CD4-positive, CD25-positive, alpha-beta regulatory T cell (primary cell): ENCODE results near the gene LRP10. TPM values are rescaled to one million over a fixed set of nuclear protein-coding genes. Genes with fewer than 3 reads are reported as not detected.

ENCODE experiments used
- ATAC-seq, 2 donors: fragments of 150-1000 bp; cut with Tn5 transposase; one replicate each; pipeline ENCODE4 v1.10.0; 2021; ENCODE audit warnings: low read depth in 2 of 2, moderate number of reproducible peaks in 2 of 2, moderate library complexity in 1 of 2
- DNase-seq, 3 donors: peaks; one replicate each; pipeline versions ENCODE4 v3.0.0 to v3.0.0-alpha.2; 2012 to 2022; ENCODE audit warnings: mixed read lengths in 1 of 3
- H3K27ac ChIP-seq: one replicate; pipeline ENCODE4 v1.7.0; 2013; ENCODE audit warnings: mild to moderate bottlenecking, low read length; ENCODE audit not compliant: insufficient read depth, poor library complexity, severe bottlenecking
- H3K27me3 ChIP-seq: one replicate; pipeline ENCODE4 v1.7.0; 2013; ENCODE audit warnings: low read length; ENCODE audit not compliant: control insufficient read depth, insufficient read depth
- H3K36me3 ChIP-seq: one replicate; pipeline ENCODE4 v1.7.0; 2013; ENCODE audit warnings: mild to moderate bottlenecking, low read length, moderate library complexity; ENCODE audit not compliant: control insufficient read depth, insufficient read depth
- H3K4me1 ChIP-seq: 2 replicates; pipeline ENCODE4 v1.7.0; 2013; ENCODE audit warnings: mild to moderate bottlenecking, low read length; ENCODE audit not compliant: insufficient read depth, control insufficient read depth, poor library complexity, severe bottlenecking
- H3K4me3 ChIP-seq: one replicate; pipeline ENCODE4 v1.7.0; 2013; ENCODE audit warnings: low read depth, mild to moderate bottlenecking, low read length, moderate library complexity
- H3K9me3 ChIP-seq, 2 experiments: 1 replicate in 1 of 2; 2 replicates in 1 of 2; pipeline ENCODE4 v1.7.0; 2013; ENCODE audit warnings: low read length in 2 of 2, mild to moderate bottlenecking in 1 of 2, moderate library complexity in 1 of 2; ENCODE audit not compliant: control insufficient read depth in 2 of 2
- H3K27ac Mint-ChIP-seq, 3 donors: one replicate each; pipeline ENCODE4 v1.8.0; 2020 to 2022; ENCODE audit warnings: mild to moderate bottlenecking in 3 of 3, mixed read lengths in 3 of 3, moderate library complexity in 2 of 3
- H3K27me3 Mint-ChIP-seq: one replicate; pipeline ENCODE4 v1.8.0; 2022; ENCODE audit warnings: mild to moderate bottlenecking, mixed read lengths
- H3K36me3 Mint-ChIP-seq: one replicate; pipeline ENCODE4 v1.8.0; 2020; ENCODE audit warnings: mixed read lengths
- H3K4me1 Mint-ChIP-seq, 4 donors: one replicate each; pipeline ENCODE4 v1.8.0; 2020 to 2022; ENCODE audit warnings: mixed read lengths in 4 of 4, mild to moderate bottlenecking in 1 of 4
- H3K4me3 Mint-ChIP-seq, 4 donors: one replicate each; pipeline ENCODE4 v1.8.0; 2020 to 2022; ENCODE audit warnings: mild to moderate bottlenecking in 4 of 4, mixed read lengths in 4 of 4, moderate library complexity in 3 of 4
- H3K9me3 Mint-ChIP-seq, 7 donors: one replicate each; pipeline ENCODE4 v1.8.0; 2020 to 2022; ENCODE audit warnings: mixed read lengths in 7 of 7, mild to moderate bottlenecking in 3 of 7, moderate library complexity in 2 of 7
- polyA plus RNA-seq, 4 donors: library from polyadenylated mRNA; unstranded; fragments of 300-500 nt; fragmentation: Illumina TruSeq; gene quantifications; one replicate each; pipeline ENCODE4 v1.2.3, GENCODE V29; 2021
- total RNA-seq: library from RNA; stranded (reverse); gene quantifications from one replicate; pipeline ENCODE4 v1.2.3, GENCODE V29; 2022

Gene LRP10
- total and polyA plus RNA-seq, 5 donors from 2014 or later, result 78.7 to 111 (median 93.0) TPM

DNA sequence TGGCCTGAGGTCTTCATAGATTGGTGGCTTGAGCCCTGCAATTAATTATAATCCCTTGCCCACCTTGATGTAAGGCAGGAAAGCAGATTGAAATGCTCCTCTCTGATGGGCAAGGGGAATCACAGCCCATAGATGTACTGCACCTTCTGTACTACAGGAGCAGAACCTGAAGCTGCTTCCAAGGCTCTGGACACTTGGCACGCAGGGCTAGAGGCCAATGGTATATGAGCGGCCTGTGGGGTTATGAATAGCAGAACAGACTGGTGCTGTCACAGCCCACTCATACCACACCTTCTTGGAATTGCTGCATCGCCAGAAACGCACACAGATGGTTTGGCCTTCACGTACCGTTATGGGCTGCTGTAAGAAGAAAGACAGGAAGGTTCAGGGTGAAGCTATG lies 49.2 kb downstream of the LRP10 start:
- H3K4me1 ChIP-seq, result peaks cover 32% of the 10 kb centered on the region

GRCh38 chr14:22922294-22922693 lies 50.8 kb downstream of the LRP10 start:
- Mint-ChIP-seq H3K27ac (no peak overlapping the region), H3K4me1 (peaks cover 9 to 39% (median 21%) of the 10 kb centered on the region in 4 donors), H3K9me3 (no peaks in the 10 kb centered on the region), H3K36me3 (peaks cover 46% of the 10 kb centered on the region), H3K27me3 (peaks cover 7% of the 10 kb centered on the region), H3K4me3 (peak overlapping the region in 2 of 4 donors; percentile 62 to 68)
- no peak overlapping the region for H3K27ac ChIP-seq
- no peaks in the 10 kb centered on the region for H3K9me3 ChIP-seq
- peaks cover 16% of the 10 kb centered on the region for H3K36me3 ChIP-seq
- DNase-seq (no peak), ATAC-seq (no peak)
- H3K4me3 ChIP-seq, result no peak overlapping the region
- no peaks in the 10 kb centered on the region for H3K27me3 ChIP-seq
- peaks cover 20% of the 10 kb centered on the region for H3K4me1 ChIP-seq

More for the DNA sequence above, 49.2 kb downstream of the LRP10 start:
- Histone ChIP-seq H3K9me3 (no peaks in the 10 kb centered on the region), H3K27ac (peak overlapping the region; percentile 100), H3K36me3 (peaks cover 16% of the 10 kb centered on the region), H3K27me3 (no peaks in the 10 kb centered on the region), H3K4me3 (no peak overlapping the region)
- no peak for ATAC-seq
- Mint-ChIP-seq H3K27me3 (peaks cover 7% of the 10 kb centered on the region), H3K27ac (peak overlapping the region in 1 of 3 donors; percentile 100), H3K4me1 (peaks cover 9 to 43% (median 29%) of the 10 kb centered on the region in 4 donors), H3K4me3 (peak overlapping the region in 2 of 4 donors; percentile 11 to 88), H3K9me3 (no peaks in the 10 kb centered on the region), H3K36me3 (peaks cover 35% of the 10 kb centered on the region)
- no peak for DNase-seq

DNA sequence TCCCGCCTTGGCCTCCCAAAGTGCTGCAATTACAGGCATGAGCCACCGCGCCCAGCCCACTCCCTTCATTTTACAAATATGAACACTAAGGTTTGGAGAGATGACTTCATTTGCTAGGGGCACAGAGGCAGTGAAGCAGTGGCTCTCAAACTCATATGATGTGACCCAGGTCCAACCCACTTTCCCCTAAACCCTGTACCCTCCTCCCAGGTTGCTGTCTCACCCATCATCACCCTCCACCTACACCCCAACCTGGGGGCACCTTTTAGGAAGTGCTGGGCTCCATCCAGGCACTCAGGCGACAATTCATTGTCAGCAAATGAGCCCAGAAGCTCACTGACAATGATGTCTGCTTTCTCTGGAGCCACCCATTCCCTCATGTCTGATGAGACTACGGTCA lies 52.2 kb downstream of the LRP10 start:
- H3K4me1 ChIP-seq, result peaks cover 15% of the 10 kb centered on the region
- peaks cover 39% of the 10 kb centered on the region for H3K36me3 Mint-ChIP-seq

DNA sequence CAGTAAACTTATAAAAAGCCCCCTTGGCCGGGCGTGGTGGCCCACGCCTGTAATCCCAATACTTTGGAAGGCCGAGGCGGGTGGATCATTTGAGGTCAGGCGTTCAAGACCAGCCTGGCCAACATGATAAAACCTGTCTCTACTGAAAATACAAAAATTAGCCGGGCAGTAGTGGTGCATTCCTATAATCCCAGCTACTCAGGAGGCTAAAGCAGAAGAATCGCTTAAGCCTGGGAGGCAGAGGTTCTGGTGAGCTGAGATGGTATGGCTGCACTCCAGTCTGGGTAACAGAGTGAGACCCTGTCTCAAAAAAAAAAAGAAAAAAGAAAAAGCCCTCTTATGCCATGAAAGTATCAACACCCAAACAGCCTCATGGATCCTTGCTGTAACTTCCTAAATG lies 54.0 kb downstream of the LRP10 start:
- peaks cover 39% of the 10 kb centered on the region for H3K36me3 Mint-ChIP-seq
- no peak overlapping the region for H3K4me3 ChIP-seq
- H3K9me3 Mint-ChIP-seq, result no peaks in the 10 kb centered on the region
- H3K27ac Mint-ChIP-seq, result no peak overlapping the region
- H3K4me1 Mint-ChIP-seq, result peaks cover 0 to 16% (median 13%) of the 10 kb centered on the region in 4 donors
- no peak overlapping the region for H3K4me3 Mint-ChIP-seq
- H3K27me3 ChIP-seq, result no peaks in the 10 kb centered on the region
- no peaks in the 10 kb centered on the region for H3K9me3 ChIP-seq
- peaks cover 19% of the 10 kb centered on the region for H3K4me1 ChIP-seq
- no peaks in the 10 kb centered on the region for H3K27me3 Mint-ChIP-seq
- ATAC-seq (no peak), DNase-seq (no peak)
- H3K27ac ChIP-seq, result no peak overlapping the region
- peaks cover 16% of the 10 kb centered on the region for H3K36me3 ChIP-seq

More for the DNA sequence above, 52.2 kb downstream of the LRP10 start:
- Histone ChIP-seq H3K36me3 (peaks cover 16% of the 10 kb centered on the region), H3K27me3 (no peaks in the 10 kb centered on the region), H3K4me3 (no peak overlapping the region), H3K9me3 (no peaks in the 10 kb centered on the region), H3K27ac (no peak overlapping the region)
- Mint-ChIP-seq H3K9me3 (no peaks in the 10 kb centered on the region), H3K27me3 (peaks cover 4% of the 10 kb centered on the region), H3K4me3 (peak overlapping the region in 1 of 4 donors; percentile 7), H3K4me1 (peaks cover 5 to 29% (median 20%) of the 10 kb centered on the region in 4 donors), H3K27ac (no peak overlapping the region)
- ATAC-seq (no peak), DNase-seq (no peak)

DNA sequence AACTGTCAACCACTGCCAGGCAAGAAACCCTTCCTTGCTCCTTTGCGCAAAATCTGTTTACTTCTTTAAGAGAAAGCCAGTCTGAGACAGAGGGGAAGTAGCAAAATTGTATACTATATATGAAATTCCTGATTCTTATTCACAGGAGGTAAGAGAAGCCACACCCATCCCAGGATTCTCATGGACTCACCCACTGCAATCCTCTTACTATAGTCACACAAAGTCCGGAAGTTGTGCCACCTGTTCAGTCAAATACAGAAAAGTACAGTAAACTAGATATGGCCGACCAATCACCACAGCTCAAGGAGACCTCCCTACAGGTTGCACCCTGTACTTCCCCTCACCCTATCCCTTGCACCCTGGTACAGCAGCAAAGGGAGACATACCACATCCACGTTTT lies 54.8 kb downstream of the LRP10 start:
- H3K4me1 ChIP-seq, result peaks cover 19% of the 10 kb centered on the region
- Mint-ChIP-seq H3K36me3 (peaks cover 35% of the 10 kb centered on the region), H3K27ac (peak overlapping the region in 1 of 3 donors; percentile 5), H3K27me3 (no peaks in the 10 kb centered on the region), H3K4me1 (peaks cover 0 to 16% (median 13%) of the 10 kb centered on the region in 4 donors), H3K9me3 (no peaks in the 10 kb centered on the region), H3K4me3 (peak overlapping the region in 3 of 4 donors; percentile 39 to 61 (median 41))
- no peaks in the 10 kb centered on the region for H3K27me3 ChIP-seq
- H3K27ac ChIP-seq, result no peak overlapping the region
- DNase-seq (no peak), ATAC-seq (no peak)
- H3K36me3 ChIP-seq, result peaks cover 16% of the 10 kb centered on the region
- no peaks in the 10 kb centered on the region for H3K9me3 ChIP-seq
- H3K4me3 ChIP-seq, result no peak overlapping the region

GRCh38 chr14:22928237-22929103 lies 56.9 kb downstream of the LRP10 start:
- Mint-ChIP-seq H3K9me3 (no peaks in the 10 kb centered on the region), H3K36me3 (peaks cover 23% of the 10 kb centered on the region), H3K4me1 (peaks cover 0 to 25% (median 18%) of the 10 kb centered on the region in 4 donors), H3K27ac (no peak overlapping the region), H3K4me3 (no peak overlapping the region), H3K27me3 (no peaks in the 10 kb centered on the region)
- DNase-seq (peak in 1 of 3 donors; percentile 23), ATAC-seq (no peak)
- H3K36me3 ChIP-seq, result peaks cover 12% of the 10 kb centered on the region
- peak overlapping the region; percentile 90 for H3K27ac ChIP-seq
- peaks cover 19% of the 10 kb centered on the region for H3K4me1 ChIP-seq
- H3K27me3 ChIP-seq, result no peaks in the 10 kb centered on the region
- no peaks in the 10 kb centered on the region for H3K9me3 ChIP-seq
- H3K4me3 ChIP-seq, result peak overlapping the region; percentile 95

GRCh38 chr14:22929104-22929960 lies 57.8 kb downstream of the LRP10 start, which contains the start of gene PRMT5:
TSS of gene PRMT5 (minus strand) at chr14:22929376. CDS start at chr14:22929361, 15 bp downstream.
- no peaks in the 10 kb centered on the region for H3K9me3 ChIP-seq
- peak; percentile 98 to 99 (median 98) for DNase-seq
- H3K4me3 Mint-ChIP-seq, result no peak within 1 kb of the TSS
- ATAC-seq, result peak; percentile 97 to 98
- peak within 1 kb of the TSS; percentile 90 for H3K27ac ChIP-seq
- peak within 1 kb of the TSS; percentile 95 for H3K4me3 ChIP-seq
- H3K9me3 Mint-ChIP-seq, result no peaks in the 10 kb centered on the region
- H3K4me1 Mint-ChIP-seq, result peaks cover 0 to 25% (median 20%) of the 10 kb centered on the region in 4 donors
- no peaks in the 10 kb centered on the region for H3K27me3 ChIP-seq
- peaks cover 18% of the 10 kb centered on the region for H3K36me3 Mint-ChIP-seq
- peaks cover 4% of the 10 kb centered on the region for H3K36me3 ChIP-seq
- H3K27me3 Mint-ChIP-seq, result no peaks in the 10 kb centered on the region
- H3K27ac Mint-ChIP-seq, result no peak within 1 kb of the TSS
- peaks cover 19% of the 10 kb centered on the region for H3K4me1 ChIP-seq
